GM12892 (cell line): ENCODE measurements around the gene LTN1.

Source experiments
- DNase-seq: peaks from one replicate; pipeline ENCODE4 v3.0.0; 2011; ENCODE audit not compliant: insufficient read length
- FAIRE-seq: peaks from 2 replicates; lab custom pipeline; 2011; peaks lifted over from hg19 to GRCh38; lab: Jason Lieb, UNC
- POLR2A ChIP-seq: IDR thresholded peaks from 2 replicates; pipeline ENCODE4 v1.6.1; 2011; ENCODE audit warnings: low read depth, low read length, control low read depth
- POLR2AphosphoS5 ChIP-seq: IDR thresholded peaks from 2 replicates; pipeline ENCODE4 v1.6.1; 2011; ENCODE audit warnings: low read depth, low read length, control low read depth
- TAF1 ChIP-seq: IDR thresholded peaks from 2 replicates; pipeline ENCODE4 v1.6.1; 2011; ENCODE audit warnings: low read depth, mild to moderate bottlenecking, control low read depth, low read length, borderline replicate concordance

LTN1 gene

DNA sequence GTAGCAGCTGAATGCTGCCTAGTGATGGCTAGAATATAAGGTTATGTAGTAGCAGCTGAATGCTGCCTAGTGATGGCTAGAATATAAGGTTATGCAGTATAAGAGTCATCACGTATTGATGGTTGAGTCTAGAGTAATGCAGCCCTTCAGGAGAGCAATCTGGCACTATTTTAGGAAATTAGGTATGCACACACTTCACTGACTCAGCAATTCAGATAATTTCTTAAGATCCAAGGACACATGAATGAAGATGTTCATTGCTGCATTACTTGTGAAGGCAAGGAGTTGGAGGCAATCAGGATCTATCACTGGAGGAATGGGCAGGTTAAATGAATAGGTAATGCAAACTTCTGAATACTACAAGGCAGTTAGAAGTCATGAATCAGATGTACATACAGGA is 13.6 kb downstream of the LTN1 start:
- DNase-seq, result no peak
- FAIRE-seq, result no peak
- no peak for TF ChIP-seq POLR2AphosphoS5
- no peak for TF ChIP-seq POLR2A
- TF ChIP-seq TAF1, result no peak

DNA sequence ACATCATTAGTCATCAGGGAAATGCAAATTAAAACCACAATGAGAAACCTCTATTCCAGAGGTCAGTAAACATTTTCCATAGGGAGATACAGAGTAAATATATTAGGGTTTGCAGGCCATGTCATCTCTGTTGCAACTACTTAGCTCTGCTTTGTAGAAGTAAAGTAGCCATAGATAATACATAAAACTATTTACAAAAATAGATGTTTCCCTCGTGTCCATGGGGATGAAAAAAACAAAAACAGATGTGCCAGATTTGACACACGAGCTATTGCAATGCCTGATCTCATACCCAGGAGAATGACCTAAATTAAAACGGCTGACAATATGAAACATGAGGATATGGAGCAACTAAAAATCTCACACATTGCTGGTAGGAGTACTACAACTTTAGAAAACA is 17.3 kb downstream of the LTN1 start:
- no peak for TF ChIP-seq POLR2A
- TF ChIP-seq POLR2AphosphoS5, result no peak
- TF ChIP-seq TAF1, result no peak
- DNase-seq (no peak), FAIRE-seq (no peak)

- FAIRE-seq (no peak), DNase-seq (no peak)
- no peak for TF ChIP-seq POLR2AphosphoS5
- no peak for TF ChIP-seq POLR2A
- TF ChIP-seq TAF1, result no peak
Measured at GRCh38 chr21:28974531-28975227, 18.0 kb downstream of the LTN1 start.

DNA sequence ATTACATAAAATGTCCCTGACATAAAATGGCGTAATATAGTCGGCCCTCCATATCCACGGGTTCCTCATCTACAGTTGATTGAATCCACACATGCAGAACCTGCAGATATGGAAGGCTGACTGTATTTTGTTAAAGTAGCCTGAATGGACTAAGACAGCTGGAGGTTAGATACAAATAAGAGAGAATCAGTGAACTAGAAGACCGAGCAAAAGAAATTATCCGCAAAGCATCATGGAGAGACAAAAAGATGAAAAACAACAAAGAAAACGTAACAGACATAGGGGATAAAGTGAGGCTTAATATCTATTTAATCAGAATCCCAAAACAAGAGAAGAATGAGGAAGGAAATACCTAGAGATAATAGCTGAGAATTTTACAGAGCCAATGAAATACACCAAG is 20.3 kb downstream of the LTN1 start:
- TF ChIP-seq POLR2AphosphoS5 (no peak), POLR2A (no peak), TAF1 (no peak)

GRCh38 chr21:28971171-28971570 is 21.5 kb downstream of the LTN1 start:
- no peak for DNase-seq
- TF ChIP-seq TAF1, result no peak
- no peak for TF ChIP-seq POLR2AphosphoS5
- TF ChIP-seq POLR2A, result no peak
- FAIRE-seq, result no peak

More for the DNA sequence above, 20.3 kb downstream of the LTN1 start:
- no peak for FAIRE-seq
- DNase-seq, result no peak

DNA sequence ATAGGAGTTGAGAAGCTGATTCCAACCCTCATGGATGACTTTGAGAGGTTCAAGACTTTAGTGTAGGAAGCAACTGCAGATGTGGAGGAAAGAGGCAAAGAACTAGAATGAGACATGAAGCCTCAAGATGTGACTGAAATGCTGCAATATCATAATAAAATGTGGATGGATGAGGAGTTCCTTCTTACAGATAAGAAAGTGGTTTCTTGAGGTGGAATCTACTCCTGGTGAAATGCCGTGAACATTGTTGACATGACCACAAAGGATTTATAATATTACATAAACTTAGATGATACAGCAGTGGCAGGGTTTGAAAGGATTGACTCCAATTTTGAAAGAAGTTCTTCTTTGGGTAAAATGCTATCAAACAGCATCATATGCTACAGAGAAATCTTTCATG is 28.8 kb downstream of the LTN1 start:
- FAIRE-seq, result no peak
- TF ChIP-seq TAF1 (no peak), POLR2A (no peak), POLR2AphosphoS5 (no peak)
- DNase-seq, result no peak

- FAIRE-seq, result no peak
- TF ChIP-seq POLR2A, result no peak
- no peak for TF ChIP-seq TAF1
- no peak for TF ChIP-seq POLR2AphosphoS5
- no peak for DNase-seq
Measured at GRCh38 chr21:28962465-28962864, 30.2 kb downstream of the LTN1 start.

DNA sequence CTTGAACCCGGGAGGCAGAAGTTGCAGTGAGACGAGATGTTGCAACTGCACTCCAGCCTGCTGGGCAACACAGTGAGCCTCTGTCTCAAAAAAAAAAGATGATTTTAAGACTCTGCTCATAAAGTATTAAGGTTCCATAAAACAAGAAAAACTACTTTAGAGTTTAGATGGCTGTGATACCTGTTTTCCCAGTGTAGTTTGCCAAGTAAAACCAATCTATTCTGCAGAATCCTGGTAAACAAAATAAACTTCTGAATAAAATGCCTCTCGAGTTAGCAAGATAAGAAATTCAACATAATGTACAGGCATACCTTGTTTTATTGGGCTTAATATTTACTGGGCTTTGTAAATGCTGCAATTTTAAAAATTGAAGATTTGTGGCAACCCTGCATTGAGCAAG is 30.8 kb downstream of the LTN1 start:
- FAIRE-seq (no peak), DNase-seq (no peak)
- TF ChIP-seq TAF1, result no peak
- TF ChIP-seq POLR2A, result no peak
- no peak for TF ChIP-seq POLR2AphosphoS5

GRCh38 chr21:28960245-28960644 is 32.4 kb downstream of the LTN1 start:
- FAIRE-seq (no peak), DNase-seq (no peak)
- TF ChIP-seq POLR2A (no peak), POLR2AphosphoS5 (no peak), TAF1 (no peak)

GRCh38 chr21:28959367-28960099 is 33.1 kb downstream of the LTN1 start:
- FAIRE-seq (no peak), DNase-seq (no peak)
- TF ChIP-seq POLR2AphosphoS5 (no peak), TAF1 (no peak), POLR2A (no peak)

DNA sequence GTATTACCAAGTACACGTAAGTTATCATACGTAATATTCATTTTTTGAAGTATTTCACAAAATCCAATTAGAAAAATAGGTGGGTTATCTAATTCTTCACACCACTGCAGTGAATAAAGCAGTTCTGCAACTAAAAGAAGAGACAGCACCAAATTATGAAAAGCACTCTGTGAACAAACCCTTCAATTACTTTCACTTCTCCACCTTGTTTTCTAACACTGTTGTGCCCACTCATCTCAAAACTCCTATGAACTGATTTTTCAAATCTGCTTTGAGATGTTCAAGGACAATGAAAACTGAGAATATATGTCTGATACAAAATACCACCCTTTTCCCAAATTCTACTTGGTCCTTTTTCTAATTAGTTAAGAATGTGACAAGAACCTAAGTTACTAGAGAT is 39.4 kb downstream of the LTN1 start:
- DNase-seq (no peak), FAIRE-seq (no peak)
- no peak for TF ChIP-seq POLR2AphosphoS5
- no peak for TF ChIP-seq POLR2A
- no peak for TF ChIP-seq TAF1

DNA sequence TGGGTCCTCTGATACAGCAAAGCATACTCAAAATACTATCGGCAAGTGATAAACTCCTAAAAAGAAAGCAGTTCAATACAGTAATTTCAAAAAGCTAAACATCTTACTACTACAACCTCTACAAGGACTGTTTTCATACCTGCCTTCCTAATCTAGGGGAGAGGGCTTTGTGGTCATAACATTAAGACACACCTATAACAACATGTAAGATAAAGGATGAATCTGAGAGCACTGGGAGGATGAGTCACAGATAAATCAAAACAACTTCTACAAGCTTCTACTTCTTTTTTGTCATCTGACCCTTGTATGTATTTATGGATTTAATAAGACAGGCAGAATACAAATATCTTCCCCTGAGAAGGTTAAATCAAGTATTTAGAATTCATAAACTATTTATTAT is 40.0 kb downstream of the LTN1 start:
- FAIRE-seq, result no peak
- TF ChIP-seq POLR2A (no peak), TAF1 (no peak), POLR2AphosphoS5 (no peak)
- no peak for DNase-seq

- no peak for DNase-seq
- peak; percentile 54 for FAIRE-seq
- TF ChIP-seq POLR2AphosphoS5, result no peak
- no peak for TF ChIP-seq POLR2A
- no peak for TF ChIP-seq TAF1
Measured at GRCh38 chr21:28949318-28949717, 43.4 kb downstream of the LTN1 start.
